K562 (cell line): Measurements from ENCODE around the gene TRAPPC2B.

Source experiments
- BACH1 ChIP-seq: fragments of 200-800 bp; sonication (Bioruptor generic); IDR thresholded peaks from 2 replicates; pipeline ENCODE4 v1.6.1; 2016; ENCODE audit warnings: missing genetic modification characterization, missing compliant biosample characterization
- FOS ChIP-seq: IDR thresholded peaks from 3 replicates; pipeline ENCODE4 v1.6.1; 2011; ENCODE audit not compliant: insufficient read length; ENCODE audit errors: extremely low read depth
- NCOA1 ChIP-seq: fragments of 450-650 bp; IDR thresholded peaks from 2 replicates; pipeline ENCODE4 v1.6.1; 2016; ENCODE audit warnings: low read depth
- SREBF2 ChIP-seq: sonication (generic); formaldehyde crosslinking; IDR thresholded peaks from 2 replicates; pipeline ENCODE4 v1.4.0; 2020; ENCODE audit warnings: mild to moderate bottlenecking, missing genetic modification reagents
- TBL1XR1 ChIP-seq, 2 experiments: IDR thresholded peaks; 2 replicates each; pipeline ENCODE4 v1.6.1; 2012; ENCODE audit warnings: improper control_type of control experiment in 2 of 2, low read length in 2 of 2, mild to moderate bottlenecking in 1 of 2
- ZNF324 ChIP-seq: fragments of 250-450 bp; sonication (Bioruptor Pico); IDR thresholded peaks from 2 replicates; pipeline ENCODE4 v1.4.0; 2020; ENCODE audit warnings: mild to moderate bottlenecking
- TF ChIP-seq, protein P1 (sequence below), 3 experiments: IDR thresholded peaks in 2 of 3; conservative IDR thresholded peaks in 1 of 3; 2 replicates each; pipeline ENCODE4 v1.5.1; 2011 to 2012; ENCODE audit warnings: low read length in 3 of 3, mild to moderate bottlenecking in 3 of 3, control low read depth in 2 of 3, improper control_type of control experiment in 1 of 3, inconsistent platforms in 1 of 3, low read depth in 1 of 3, mixed read lengths in 1 of 3, moderate library complexity in 1 of 3; ENCODE audit not compliant: insufficient read depth in 2 of 3

DNA sequence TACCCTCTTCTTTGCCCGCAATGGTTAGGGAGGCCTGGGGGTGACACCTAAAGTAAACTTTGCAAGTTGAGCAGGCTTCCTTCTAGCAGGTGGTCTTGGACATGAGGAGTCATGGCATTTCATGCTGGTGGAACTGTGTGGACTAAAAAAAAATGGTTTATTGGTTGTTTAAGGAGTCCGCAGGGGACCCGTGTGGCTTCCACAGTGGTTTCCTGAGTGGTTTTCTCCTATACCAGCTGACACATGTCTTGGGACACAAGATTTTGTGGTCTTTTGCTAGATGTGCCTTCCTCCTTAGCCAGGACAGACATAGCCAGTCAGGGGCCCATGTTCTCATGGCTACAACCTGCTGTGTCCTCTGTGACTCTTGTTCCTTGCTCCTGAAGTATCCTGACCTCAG, 41.6 kb upstream of the TRAPPC2B start:
- no peak for TF ChIP-seq NCOA1
- TF ChIP-seq, protein P1, sequence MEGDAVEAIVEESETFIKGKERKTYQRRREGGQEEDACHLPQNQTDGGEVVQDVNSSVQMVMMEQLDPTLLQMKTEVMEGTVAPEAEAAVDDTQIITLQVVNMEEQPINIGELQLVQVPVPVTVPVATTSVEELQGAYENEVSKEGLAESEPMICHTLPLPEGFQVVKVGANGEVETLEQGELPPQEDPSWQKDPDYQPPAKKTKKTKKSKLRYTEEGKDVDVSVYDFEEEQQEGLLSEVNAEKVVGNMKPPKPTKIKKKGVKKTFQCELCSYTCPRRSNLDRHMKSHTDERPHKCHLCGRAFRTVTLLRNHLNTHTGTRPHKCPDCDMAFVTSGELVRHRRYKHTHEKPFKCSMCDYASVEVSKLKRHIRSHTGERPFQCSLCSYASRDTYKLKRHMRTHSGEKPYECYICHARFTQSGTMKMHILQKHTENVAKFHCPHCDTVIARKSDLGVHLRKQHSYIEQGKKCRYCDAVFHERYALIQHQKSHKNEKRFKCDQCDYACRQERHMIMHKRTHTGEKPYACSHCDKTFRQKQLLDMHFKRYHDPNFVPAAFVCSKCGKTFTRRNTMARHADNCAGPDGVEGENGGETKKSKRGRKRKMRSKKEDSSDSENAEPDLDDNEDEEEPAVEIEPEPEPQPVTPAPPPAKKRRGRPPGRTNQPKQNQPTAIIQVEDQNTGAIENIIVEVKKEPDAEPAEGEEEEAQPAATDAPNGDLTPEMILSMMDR (IDR thresholded peaks at IDR 0.05 in 2 of 3, conservative IDR thresholded peaks at IDR 0.05 in 1 of 3; ENCODE audit: insufficient read depth in 2 of 3, low read depth in 1 of 3, low read length in 3 of 3), result no peak
- no peak for TF ChIP-seq BACH1 (tag)
- TF ChIP-seq ZNF324, result no peak
- TF ChIP-seq FOS, result no peak
- TF ChIP-seq SREBF2, result no peak
- no peak for TF ChIP-seq TBL1XR1 (IDR thresholded peaks at IDR 0.05; ENCODE audit: low read length in 2 of 2)
